K562 (cell line): ENCODE results near the gene ALG11. TPM values are rescaled to one million over a fixed set of nuclear protein-coding genes. Genes with fewer than 3 reads are reported as not detected.

Source experiments
- ATAC-seq: fragments of 200-7000 bp; cut with Tn5 transposase; 3 replicates; pipeline ENCODE4 v1.9.1; 2020; ENCODE audit warnings: moderate library complexity
- BruUV-seq: library from RNA; stranded (reverse); fragments of 400-500 nt; replicated peaks from 2 replicates; lab custom pipeline; 2021; lab: Mats Ljungman, UMichigan
- CTCF ChIA-PET: fragments of 300-600 bp; formaldehyde crosslinking; extraction: SDS; loops from one replicate; lab custom pipeline; 2021; ENCODE audit warnings: low intra/inter-chr PET ratio; lab: Yijun Ruan, JAX
- POLR2A ChIA-PET: fragments of 300-600, 350-650 bp; sonication (Branson Sonifier 250); formaldehyde crosslinking; extraction: SDS; loops from one replicate; lab custom pipeline; 2021; ENCODE audit warnings: antibody characterized with exemption, inconsistent platforms; lab: Yijun Ruan, JAX
- DNase-seq, 4 experiments: peaks; one replicate each; pipeline versions ENCODE4 v3.0.0 to v3.0.0-alpha.2; 2011 to 2018; ENCODE audit warnings: low spot score in 3 of 4, mixed read lengths in 3 of 4; ENCODE audit errors: extremely low read depth in 1 of 4
- FAIRE-seq: peaks from 2 replicates; lab custom pipeline; 2011; peaks lifted over from hg19 to GRCh38; lab: Jason Lieb, UNC
- H2AFZ ChIP-seq: 2 replicates; pipeline ENCODE4 v1.6.0; 2011; ENCODE audit warnings: low read depth, low read length, control low read depth, inconsistent platforms
- H3K27ac ChIP-seq: fragments of 200-600 bp; 3 replicates; pipeline ENCODE4 v1.8.0; 2011; ENCODE audit warnings: low read depth, mild to moderate bottlenecking, control low read depth, inconsistent platforms, low read length, moderate library complexity, mixed read lengths; ENCODE audit errors: extremely low read depth
- H3K27me3 ChIP-seq, 2 experiments: fragments of 300-600 bp in 1 of 2; 2 replicates in 1 of 2; 3 replicates in 1 of 2; pipeline versions ENCODE4 v1.6.0 to v1.8.0; 2011; ENCODE audit warnings: inconsistent platforms in 2 of 2, low read length in 2 of 2, mild to moderate bottlenecking in 1 of 2, mixed read lengths in 1 of 2, moderate library complexity in 1 of 2; ENCODE audit not compliant: control insufficient read depth in 2 of 2, insufficient read depth in 2 of 2
- H3K36me3 ChIP-seq: fragments of 300-600 bp; 3 replicates; pipeline ENCODE4 v1.8.0; 2011; ENCODE audit warnings: mild to moderate bottlenecking, low read length, inconsistent platforms; ENCODE audit not compliant: control insufficient read depth, insufficient read depth
- H3K4me1 ChIP-seq, 2 experiments: fragments of 200-600 bp in 1 of 2; replicated peaks in 1 of 2; 2 replicates in 1 of 2; 3 replicates in 1 of 2; pipeline versions ENCODE4 v1.5.1 to v1.8.0; 2011; ENCODE audit warnings: inconsistent platforms in 2 of 2, low read length in 2 of 2, mild to moderate bottlenecking in 1 of 2, mixed read lengths in 1 of 2, moderate library complexity in 1 of 2; ENCODE audit not compliant: control insufficient read depth in 2 of 2, insufficient read depth in 2 of 2
- H3K4me2 ChIP-seq: 2 replicates; pipeline ENCODE4 v1.6.1; 2011; ENCODE audit warnings: low read length, control low read depth, inconsistent platforms, mixed read lengths; ENCODE audit not compliant: insufficient read depth
- H3K4me3 ChIP-seq: fragments of 200-600 bp; sonication (generic), shearing (Covaris generic); 2 replicates; pipeline ENCODE4 v1.5.1; 2016; ENCODE audit warnings: control low read depth, inconsistent platforms
- H3K79me2 ChIP-seq: fragments of 200-600 bp; 3 replicates; pipeline ENCODE4 v1.8.0; 2011; ENCODE audit warnings: low read length, inconsistent platforms; ENCODE audit not compliant: control insufficient read depth, insufficient read depth
- H3K9ac ChIP-seq, 2 experiments: 2 replicates each; pipeline versions ENCODE4 v1.6.0 to v1.6.1; 2011; ENCODE audit warnings: low read depth in 2 of 2, low read length in 2 of 2, control low read depth in 1 of 2, inconsistent platforms in 1 of 2, mild to moderate bottlenecking in 1 of 2, mixed read lengths in 1 of 2; ENCODE audit not compliant: insufficient read depth in 1 of 2
- H3K9me1 ChIP-seq: one replicate; pipeline ENCODE4 v1.6.0; 2011; ENCODE audit warnings: inconsistent platforms, mild to moderate bottlenecking, low read length, moderate library complexity; ENCODE audit not compliant: control insufficient read depth, insufficient read depth
- H3K9me3 ChIP-seq: replicated peaks from 2 replicates; pipeline ENCODE4 v1.5.1; 2011; ENCODE audit warnings: low read depth, low read length, inconsistent platforms; ENCODE audit not compliant: control insufficient read depth, insufficient read depth
- H4K20me1 ChIP-seq: replicated peaks from 2 replicates; pipeline ENCODE4 v1.6.1; 2011; ENCODE audit warnings: low read length, inconsistent platforms, mixed read lengths; ENCODE audit not compliant: control insufficient read depth, insufficient read depth
- CC2D1A ChIP-seq: fragments of 450-650 bp; IDR thresholded peaks from 2 replicates; pipeline ENCODE4 v1.6.1; 2017; ENCODE audit warnings: mild to moderate bottlenecking
- DDX20 ChIP-seq: fragments of 450-650 bp; IDR thresholded peaks from 2 replicates; pipeline ENCODE4 v1.6.1; 2016; ENCODE audit warnings: missing genetic modification characterization, low read depth, mild to moderate bottlenecking, missing compliant biosample characterization, moderate library complexity
- GABPA ChIP-seq: fragments of 200-800 bp; sonication (Bioruptor generic); conservative IDR thresholded peaks from 2 replicates; pipeline ENCODE4 v1.6.1; 2016; ENCODE audit warnings: low read depth, missing genetic modification characterization, missing compliant biosample characterization
- HSF4 ChIP-seq: fragments of 250-450 bp; sonication (Bioruptor Pico); IDR thresholded peaks from 2 replicates; pipeline ENCODE4 v2.1.2; 2022; ENCODE audit warnings: mild to moderate bottlenecking, moderate library complexity, borderline replicate concordance
- KDM1A ChIP-seq, 2 experiments: fragments of 450-650 bp; IDR thresholded peaks; 2 replicates each; pipeline ENCODE4 v1.6.1; 2016; ENCODE audit warnings: mild to moderate bottlenecking in 2 of 2
- PRMT5 ChIP-seq: sonication (generic); formaldehyde crosslinking; IDR thresholded peaks from 2 replicates; pipeline ENCODE4 v1.5.0; 2020; ENCODE audit warnings: missing genetic modification reagents
- XRCC3 ChIP-seq: fragments of 450-650 bp; IDR thresholded peaks from 2 replicates; pipeline ENCODE4 v1.6.1; 2017; ENCODE audit warnings: mild to moderate bottlenecking, moderate library complexity
- ZNF324 ChIP-seq: fragments of 250-450 bp; sonication (Bioruptor Pico); IDR thresholded peaks from 2 replicates; pipeline ENCODE4 v1.4.0; 2020; ENCODE audit warnings: mild to moderate bottlenecking
- WGBS: fragments of 100-300 bp; shearing (Covaris generic); methylation state at CpG from one replicate; pipeline ENCODE4 v1.1.6; 2016; ENCODE audit warnings: low coverage, mixed read lengths; ENCODE audit not compliant: insufficient coverage; ENCODE audit errors: missing lambda C conversion rate; 5-methylcytosine and 5-hydroxymethylcytosine counted together
- in situ Hi-C: fragments of 300-500 bp; cut with MboI; formaldehyde crosslinking; loops from 4 replicates; pipeline ENCODE4 v1.15.0; 2018; ENCODE audit warnings: inconsistent platforms, mixed read lengths
- intact Hi-C: fragments of 100-400 bp; cut with micrococcal nuclease; formaldehyde crosslinking; loops from 2 replicates; pipeline ENCODE4 v1.14.2; 2022
- polyA plus RNA-seq, 8 experiments: library from polyadenylated mRNA; depleted of rRNA in 4 of 8; stranded (reverse) in 5 of 8; unstranded in 3 of 8; fragments of >200 nt; fragmentation: Nextera tagmentation in 2 of 8; fragmentation: Illumina TruSeq in 1 of 8; extraction: Ambion mirVana in 2 of 8; extraction: Trizol in 1 of 8; gene quantifications; 2 replicates each; pipeline versions ENCODE4 v1.2.1 to v1.2.3, GENCODE V29; 2011 to 2014; ENCODE audit warnings: inconsistent platforms in 1 of 8, missing spikeins in 1 of 8
- total RNA-seq, 7 experiments: library from RNA; depleted of rRNA in 6 of 7; stranded (reverse); fragments of >200 nt in 6 of 7; fragmentation: Illumina TruSeq in 2 of 7; extraction: Trizol in 2 of 7; gene quantifications; 2 replicates each; pipeline versions ENCODE4 v1.2.1 to v1.2.3, GENCODE V29; 2011 to 2021; ENCODE audit warnings: low replicate concordance in 1 of 7
- TF ChIP-seq, protein P1 (sequence below): fragments of 250-450 bp; sonication (Bioruptor Pico); IDR thresholded peaks from 2 replicates; pipeline ENCODE4 v1.9.0; 2021; ENCODE audit warnings: mild to moderate bottlenecking, inconsistent platforms
- TF ChIP-seq, protein P2 (sequence below), 2 experiments: fragments of 450-650 bp in 1 of 2; sonication (generic) in 1 of 2; formaldehyde crosslinking; conservative IDR thresholded peaks; 2 replicates each; pipeline versions ENCODE4 v1.4.0 to v1.8.1; 2020 to 2022; ENCODE audit warnings: mild to moderate bottlenecking in 1 of 2, missing genetic modification reagents in 1 of 2

The ALG11 gene
- total and polyA plus RNA-seq, 9 of the 15 experiments (the other 6 are each of a cell fraction or from before 2014, with no cell fraction given), result 7.3 to 19.2 (median 16.3) TPM

DNA sequence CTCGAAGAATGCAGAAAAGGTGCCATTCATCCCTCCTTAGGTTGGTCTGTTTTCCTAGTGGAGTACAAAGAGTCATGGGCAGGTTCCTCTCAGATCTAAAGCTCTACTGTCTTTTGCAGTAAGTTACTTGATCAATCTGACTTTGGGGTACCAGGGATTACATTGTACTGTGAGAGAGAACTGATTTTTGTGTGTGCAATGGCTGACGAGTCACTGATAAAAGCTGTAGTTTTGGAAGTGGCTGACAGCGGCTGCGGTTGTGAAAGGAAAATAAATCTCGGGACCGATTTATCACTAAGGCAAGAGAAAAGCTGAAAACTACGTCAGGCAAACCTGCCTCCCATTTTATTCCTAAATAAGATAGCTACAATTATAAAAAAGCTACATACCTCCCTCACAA is 39.2 kb downstream of the ALG11 start:
- no peak overlapping the region for H3K4me2 ChIP-seq
- H2AFZ ChIP-seq, result no peak overlapping the region
- ChIA-PET POLR2A (interaction anchor here (0.7 kb wide), 1 partner anchor 52 kb away, joined by 3 read pairs; no protein-coding TSS in a partner anchor), CTCF (no interaction called here)
- DNase-seq, result no peak
- H3K36me3 ChIP-seq, result no peaks in the 10 kb centered on the region
- H3K79me2 ChIP-seq, result no peaks in the 10 kb centered on the region
- no peaks in the 10 kb centered on the region for H3K9me3 ChIP-seq
- no peak overlapping the region for H3K27ac ChIP-seq
- in situ Hi-C loops (no loop called here), intact Hi-C loops (no loop called here)
- BruUV-seq, result no TSS peak
- no peak overlapping the region for H3K9ac ChIP-seq
- no peaks in the 10 kb centered on the region for H4K20me1 ChIP-seq
- no peak for FAIRE-seq
- no peaks in the 10 kb centered on the region for H3K4me1 ChIP-seq
- WGBS, result 3% methylated on average over 7 of the region's 7 CpGs
- H3K9me1 ChIP-seq, result no peaks in the 10 kb centered on the region
- no peak overlapping the region for H3K4me3 ChIP-seq
- H3K27me3 ChIP-seq, result no peaks in the 10 kb centered on the region
- TF ChIP-seq KDM1A (IDR thresholded peaks at IDR 0.05) (peak in 1 of 2 experiments; percentile 21; a peak in 1 of 4 replicates), GABPA (tag) (no peak)
- no peak for ATAC-seq

DNA sequence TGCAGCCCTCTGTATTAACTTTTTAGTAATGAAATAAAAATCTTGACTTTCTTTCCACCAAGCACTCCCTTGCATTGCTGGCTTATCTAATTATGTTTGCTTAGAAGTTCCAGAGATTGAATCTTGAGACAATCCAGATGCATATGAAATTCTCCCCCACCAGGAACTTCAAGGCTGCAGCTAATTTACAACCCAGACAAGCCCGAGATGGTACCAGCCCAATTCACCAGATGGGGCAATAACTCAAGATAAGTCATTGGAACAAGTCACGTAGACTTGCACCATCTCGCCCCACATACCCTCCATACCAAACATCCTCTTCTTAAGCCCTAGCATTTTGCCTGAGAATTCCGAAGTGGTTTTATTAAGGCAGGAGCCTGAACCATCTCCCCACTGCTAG is 41.3 kb downstream of the ALG11 start:
- H3K4me1 ChIP-seq, result no peaks in the 10 kb centered on the region
- H3K27me3 ChIP-seq, result no peaks in the 10 kb centered on the region
- H2AFZ ChIP-seq, result no peak overlapping the region
- FAIRE-seq (no peak), ATAC-seq (no peak), DNase-seq (no peak)
- no peaks in the 10 kb centered on the region for H3K9me1 ChIP-seq
- H4K20me1 ChIP-seq, result no peaks in the 10 kb centered on the region
- no peaks in the 10 kb centered on the region for H3K79me2 ChIP-seq
- in situ Hi-C loops, result no loop called here
- no TSS peak for BruUV-seq
- CTCF ChIA-PET, result no interaction called here
- no peak for TF ChIP-seq HSF4
- TF ChIP-seq XRCC3, result no peak
- TF ChIP-seq CC2D1A, result no peak
- no peak for TF ChIP-seq DDX20 (tag)
- TF ChIP-seq, protein P1, sequence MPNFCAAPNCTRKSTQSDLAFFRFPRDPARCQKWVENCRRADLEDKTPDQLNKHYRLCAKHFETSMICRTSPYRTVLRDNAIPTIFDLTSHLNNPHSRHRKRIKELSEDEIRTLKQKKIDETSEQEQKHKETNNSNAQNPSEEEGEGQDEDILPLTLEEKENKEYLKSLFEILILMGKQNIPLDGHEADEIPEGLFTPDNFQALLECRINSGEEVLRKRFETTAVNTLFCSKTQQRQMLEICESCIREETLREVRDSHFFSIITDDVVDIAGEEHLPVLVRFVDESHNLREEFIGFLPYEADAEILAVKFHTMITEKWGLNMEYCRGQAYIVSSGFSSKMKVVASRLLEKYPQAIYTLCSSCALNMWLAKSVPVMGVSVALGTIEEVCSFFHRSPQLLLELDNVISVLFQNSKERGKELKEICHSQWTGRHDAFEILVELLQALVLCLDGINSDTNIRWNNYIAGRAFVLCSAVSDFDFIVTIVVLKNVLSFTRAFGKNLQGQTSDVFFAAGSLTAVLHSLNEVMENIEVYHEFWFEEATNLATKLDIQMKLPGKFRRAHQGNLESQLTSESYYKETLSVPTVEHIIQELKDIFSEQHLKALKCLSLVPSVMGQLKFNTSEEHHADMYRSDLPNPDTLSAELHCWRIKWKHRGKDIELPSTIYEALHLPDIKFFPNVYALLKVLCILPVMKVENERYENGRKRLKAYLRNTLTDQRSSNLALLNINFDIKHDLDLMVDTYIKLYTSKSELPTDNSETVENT (CRISPR knock-in tag), result no peak
- no peak for TF ChIP-seq ZNF324 (CRISPR knock-in tag)
- no peak for TF ChIP-seq PRMT5 (CRISPR knock-in tag)
- TF ChIP-seq, protein P2, sequence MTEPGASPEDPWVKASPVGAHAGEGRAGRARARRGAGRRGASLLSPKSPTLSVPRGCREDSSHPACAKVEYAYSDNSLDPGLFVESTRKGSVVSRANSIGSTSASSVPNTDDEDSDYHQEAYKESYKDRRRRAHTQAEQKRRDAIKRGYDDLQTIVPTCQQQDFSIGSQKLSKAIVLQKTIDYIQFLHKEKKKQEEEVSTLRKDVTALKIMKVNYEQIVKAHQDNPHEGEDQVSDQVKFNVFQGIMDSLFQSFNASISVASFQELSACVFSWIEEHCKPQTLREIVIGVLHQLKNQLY (CRISPR knock-in tag; conservative IDR thresholded peaks at IDR 0.05), result no peak
- intact Hi-C loops, result no loop called here
- whole genome bisulfite sequencing, result 26% methylated on average over 4 of the region's 4 CpGs
- no peaks in the 10 kb centered on the region for H3K9me3 ChIP-seq
- no peak overlapping the region for H3K4me3 ChIP-seq
- H3K9ac ChIP-seq, result no peak overlapping the region
- no peaks in the 10 kb centered on the region for H3K36me3 ChIP-seq
- POLR2A ChIA-PET, result no interaction called here
- no peak overlapping the region for H3K27ac ChIP-seq
- no peak overlapping the region for H3K4me2 ChIP-seq
